Body of pancreas (tissue), 4 donors: Measurements from ENCODE around the gene MCM8. TPM values are rescaled to one million over a fixed set of nuclear protein-coding genes. Genes with fewer than 3 reads are reported as not detected.
"Not testable (repeated sequence)": the region's sequence is repeated elsewhere in the genome, so short reads cannot be mapped to it uniquely, and the experiment has no call there.

Experiments
- ATAC-seq: fragments of 150-250 bp; one replicate; pipeline ENCODE4 v1.9.1; 2016
- DNase-seq, 4 donors: peaks; one replicate each; pipeline ENCODE4 v3.0.0-alpha.2; 2019
- H3K27ac ChIP-seq, 4 donors: fragments of 200-600 bp; sonication (generic); 1 replicate in 3 of 4; 2 replicates in 1 of 4; pipeline versions ENCODE4 v1.5.1 to v1.6.1; 2016 to 2019; ENCODE audit warnings: mild to moderate bottlenecking in 1 of 4, mixed read lengths in 1 of 4, moderate library complexity in 1 of 4
- H3K27me3 ChIP-seq, 2 donors: fragments of 200-600 bp; sonication (generic); one replicate each; pipeline ENCODE4 v1.6.0; 2016; ENCODE audit warnings: mild to moderate bottlenecking in 1 of 2
- H3K36me3 ChIP-seq, 2 donors: fragments of 200-600 bp; sonication (generic); replicated peaks in 1 of 2; 2 replicates each; pipeline ENCODE4 v1.5.1; 2016; ENCODE audit warnings: low read depth in 2 of 2; ENCODE audit not compliant: insufficient read depth in 1 of 2
- H3K4me1 ChIP-seq: fragments of 200-600 bp; sonication (generic); one replicate; pipeline ENCODE4 v1.6.0; 2016
- H3K4me3 ChIP-seq, 2 donors: fragments of 200-600 bp; sonication (generic); 1 replicate in 1 of 2; 2 replicates in 1 of 2; pipeline ENCODE4 v1.5.1; 2016 to 2019
- H3K9me3 ChIP-seq, 3 donors: fragments of 200-600 bp; sonication (generic); 1 replicate in 2 of 3; 2 replicates in 1 of 3; pipeline ENCODE4 v1.5.1; 2016
- CTCF ChIP-seq, 7 experiments: fragments of 450-650 bp in 4 of 7; fragments of 200-600 bp in 3 of 7; sonication (generic) in 3 of 7; IDR thresholded peaks; one replicate each; pipeline ENCODE4 v1.5.1; 2016 to 2019; ENCODE audit warnings: antibody characterized with exemption in 7 of 7
- POLR2A ChIP-seq, 3 donors: fragments of 450-650 bp; IDR thresholded peaks; one replicate each; pipeline ENCODE4 v1.6.1; 2016; ENCODE audit warnings: antibody characterized with exemption in 3 of 3, mild to moderate bottlenecking in 2 of 3
- WGBS, 2 donors: methylation state at CpG; one replicate each; pipeline ENCODE4 v1.1.5; 2017; 5-methylcytosine and 5-hydroxymethylcytosine counted together
- intact Hi-C: fragments of 100-400 bp; cut with DNase I; formaldehyde crosslinking; loops from one replicate; pipeline ENCODE4 v1.15.1; 2023
- total RNA-seq, 2 donors: library from RNA; depleted of rRNA; stranded (reverse); fragments of >200 nt; gene quantifications; one replicate each; pipeline ENCODE4 v1.1.0, GENCODE V29; 2016

Gene MCM8
- total RNA-seq, 2 donors from 2014 or later = 2.6 to 3.6 TPM

GRCh38 chr20:6026051-6026450 lies 75.6 kb downstream of the MCM8 start:
- 79 to 88% methylated on average over 3 of the region's 3 CpGs for WGBS, 2 donors
- H3K4me1 ChIP-seq = peaks cover 10% of the 10 kb centered on the region
- no peak overlapping the region for H3K27ac ChIP-seq
- DNase-seq (no peak), ATAC-seq (no peak)
- TF ChIP-seq POLR2A (IDR thresholded peaks at IDR 0.05) (no peak), CTCF (IDR thresholded peaks at IDR 0.05) (no peak)
- H3K9me3 ChIP-seq = no peaks in the 10 kb centered on the region
- H3K27me3 ChIP-seq = no peaks in the 10 kb centered on the region
- H3K4me3 ChIP-seq = no peak overlapping the region
- H3K36me3 ChIP-seq = no peaks in the 10 kb centered on the region
- intact Hi-C loops = no loop called here

- H3K36me3 ChIP-seq = no peaks in the 10 kb centered on the region
- H3K27me3 ChIP-seq = no peaks in the 10 kb centered on the region
- H3K27ac ChIP-seq = no peak overlapping the region
- intact Hi-C loops = no loop called here
- ATAC-seq (no peak), DNase-seq (no peak)
- no peak overlapping the region for H3K4me3 ChIP-seq
- H3K4me1 ChIP-seq = peaks cover 22% of the 10 kb centered on the region
- no peaks in the 10 kb centered on the region for H3K9me3 ChIP-seq
- TF ChIP-seq CTCF (IDR thresholded peaks at IDR 0.05) (no peak), POLR2A (IDR thresholded peaks at IDR 0.05) (no peak)
These were observed 78.4 kb downstream of the MCM8 start for GRCh38 chr20:6028818-6029217.

GRCh38 chr20:6029538-6029937 lies 79.1 kb downstream of the MCM8 start:
- DNase-seq = no peak
- WGBS, 2 donors = 53 to 57% methylated on average over 6 of the region's 6 CpGs

GRCh38 chr20:6030453-6031080 lies 80.1 kb downstream of the MCM8 start:
- H3K9me3 ChIP-seq = no peaks in the 10 kb centered on the region
- DNase-seq (no peak), ATAC-seq (no peak)
- no peaks in the 10 kb centered on the region for H3K27me3 ChIP-seq
- no peak overlapping the region for H3K27ac ChIP-seq
- H3K4me3 ChIP-seq = no peak overlapping the region
- intact Hi-C loops = no loop called here
- peaks cover 0 to 3% of the 10 kb centered on the region in 2 donors for H3K36me3 ChIP-seq
- TF ChIP-seq CTCF (IDR thresholded peaks at IDR 0.05) (no peak), POLR2A (IDR thresholded peaks at IDR 0.05) (no peak)
- whole genome bisulfite sequencing, 2 donors = 63 to 69% methylated on average over 6 of the region's 6 CpGs
- peaks cover 32% of the 10 kb centered on the region for H3K4me1 ChIP-seq

More at GRCh38 chr20:6029538-6029937, 79.1 kb downstream of the MCM8 start:
- Histone ChIP-seq H3K27me3 (no peaks in the 10 kb centered on the region), H3K4me1 (peaks cover 29% of the 10 kb centered on the region), H3K27ac (peak overlapping the region in 1 of 4 donors; percentile 30), H3K36me3 (peaks cover 0 to under 1% of the 10 kb centered on the region in 2 donors), H3K4me3 (no peak overlapping the region), H3K9me3 (no peaks in the 10 kb centered on the region)
- no peak for ATAC-seq
- TF ChIP-seq POLR2A (IDR thresholded peaks at IDR 0.05) = no peak
- no peak for TF ChIP-seq CTCF (IDR thresholded peaks at IDR 0.05)
- intact Hi-C loops = no loop called here

GRCh38 chr20:6032907-6033306 lies 82.5 kb downstream of the MCM8 start:
- H3K9me3 ChIP-seq, intact Hi-C loops, DNase-seq, H3K4me3 ChIP-seq, H3K27ac ChIP-seq, H3K27me3 ChIP-seq, ATAC-seq: not testable (repeated sequence)
- peaks cover 0 to 14% of the 10 kb centered on the region in 2 donors for H3K36me3 ChIP-seq
- peaks cover 32% of the 10 kb centered on the region for H3K4me1 ChIP-seq
- WGBS, 2 donors = 94 to 98% methylated on average over 8 of the region's 8 CpGs
